ENCODE results near the gene NOMO2. TPM values are rescaled to one million over a fixed set of nuclear protein-coding genes. Genes with fewer than 3 reads are reported as not detected.
A peak's percentile ranks its signal among the peaks of the same experiment; 100 is the strongest.
"Not testable (repeated sequence)": the region's sequence is repeated elsewhere in the genome, so short reads cannot be mapped to it uniquely, and the experiment has no call there.

Gene NOMO2
- total RNA-seq, 8 experiments from 2014 or later, result 62.8 to 199 (median 98.4) TPM

- WGBS, 10 experiments, result no CpG with 5 or more reads among the region's 88 CpGs
- in situ Hi-C loops (cut with MboI; ENCODE audit: low pct_unique_long_range_greater_than_20kb in 2 of 9, low sequenced_read_pairs in 9 of 9, unreplicated experiment in 9 of 9); H3K4me3 ChIP-seq; H3K4me1 ChIP-seq (replicated peaks in 1 of 2); H3K27ac ChIP-seq: not testable (repeated sequence)
- ATAC-seq (replicated peaks in 6 of 8), result peak; percentile 92 to 97 (median 94)
Measured at GRCh38 chr16:18401851-18402657, 159.8 kb downstream of the NOMO2 start.

GRCh38 chr16:18401159-18401558 is 160.7 kb downstream of the NOMO2 start:
- no CpG with 5 or more reads among the region's 38 CpGs for WGBS, 10 experiments

GRCh38 chr16:18394363-18394762 is 167.5 kb downstream of the NOMO2 start:
- ATAC-seq (replicated peaks in 6 of 8); H3K27ac ChIP-seq; in situ Hi-C loops (cut with MboI; ENCODE audit: low pct_unique_long_range_greater_than_20kb in 2 of 9, low sequenced_read_pairs in 9 of 9, unreplicated experiment in 9 of 9); H3K4me3 ChIP-seq; H3K4me1 ChIP-seq (replicated peaks in 1 of 2): not testable (repeated sequence)
- WGBS, 10 experiments, result no CpG with 5 or more reads among the region's 31 CpGs

More at GRCh38 chr16:18401159-18401558, 160.7 kb downstream of the NOMO2 start:
- H3K4me3 ChIP-seq; H3K27ac ChIP-seq; ATAC-seq (replicated peaks in 6 of 8); H3K4me1 ChIP-seq (replicated peaks in 1 of 2); in situ Hi-C loops (cut with MboI; ENCODE audit: low pct_unique_long_range_greater_than_20kb in 2 of 9, low sequenced_read_pairs in 9 of 9, unreplicated experiment in 9 of 9): not testable (repeated sequence)

- no CpG with 5 or more reads among the region's 43 CpGs for WGBS, 10 experiments
- in situ Hi-C loops (cut with MboI; ENCODE audit: low pct_unique_long_range_greater_than_20kb in 2 of 9, low sequenced_read_pairs in 9 of 9, unreplicated experiment in 9 of 9); H3K27ac ChIP-seq; H3K4me3 ChIP-seq; H3K4me1 ChIP-seq (replicated peaks in 1 of 2): not testable (repeated sequence)
- ATAC-seq (replicated peaks in 6 of 8), result peak in 2 of 8 experiments; percentile 27 to 29
Measured at GRCh38 chr16:18387767-18388166, 174.1 kb downstream of the NOMO2 start.

DNA sequence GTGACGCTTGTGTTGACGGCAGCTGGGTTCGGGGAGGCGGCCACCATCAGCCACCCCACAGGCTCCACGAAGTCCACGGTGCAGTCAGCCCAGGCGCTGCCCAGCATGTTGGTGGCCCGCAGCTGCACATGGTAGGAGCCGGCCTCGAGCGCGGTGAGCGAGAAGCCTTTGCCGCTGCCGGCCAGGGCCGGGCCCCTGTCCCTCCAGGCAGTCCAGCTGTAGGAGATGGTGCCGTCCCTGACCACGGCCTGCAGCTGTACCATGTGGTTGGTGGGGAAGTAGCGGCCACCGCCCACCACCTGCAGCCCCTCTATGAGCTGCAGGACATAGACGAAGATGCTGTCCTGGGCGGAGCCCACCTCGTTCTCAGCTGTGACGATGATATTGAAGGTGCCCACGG is 175.4 kb downstream of the NOMO2 start:
- ATAC-seq (replicated peaks in 6 of 8), result peak in 2 of 8 experiments; percentile 21 to 26
- no CpG with 5 or more reads among the region's 25 CpGs for WGBS, 10 experiments
- H3K27ac ChIP-seq; H3K4me1 ChIP-seq (replicated peaks in 1 of 2); in situ Hi-C loops (cut with MboI; ENCODE audit: low pct_unique_long_range_greater_than_20kb in 2 of 9, low sequenced_read_pairs in 9 of 9, unreplicated experiment in 9 of 9); H3K4me3 ChIP-seq: not testable (repeated sequence)

DNA sequence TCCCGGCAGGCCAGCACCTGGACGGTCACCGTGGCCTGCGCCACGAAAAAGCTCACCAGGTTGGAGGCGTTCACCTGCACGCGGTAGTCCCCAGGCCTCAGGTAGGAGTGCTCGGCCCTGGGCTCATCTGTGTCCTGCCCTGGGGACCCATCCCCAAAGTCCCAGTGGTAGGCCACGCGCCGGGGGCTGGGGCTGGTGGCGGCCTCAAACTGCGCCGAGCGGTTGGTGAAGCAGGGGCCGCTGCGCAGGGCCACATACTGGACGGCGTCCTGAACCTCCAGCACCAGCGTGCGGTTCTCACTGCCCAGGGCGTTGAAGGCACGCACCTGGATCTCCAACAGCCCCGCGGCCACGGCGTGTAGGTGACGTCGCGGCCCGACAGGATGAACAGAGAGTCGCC is 176.6 kb downstream of the NOMO2 start:
- H3K4me3 ChIP-seq; H3K4me1 ChIP-seq (replicated peaks in 1 of 2); in situ Hi-C loops (cut with MboI; ENCODE audit: low pct_unique_long_range_greater_than_20kb in 2 of 9, low sequenced_read_pairs in 9 of 9, unreplicated experiment in 9 of 9); H3K27ac ChIP-seq: not testable (repeated sequence)
- no CpG with 5 or more reads among the region's 33 CpGs for WGBS, 10 experiments
- peak in 1 of 8 experiments; percentile 15 for ATAC-seq (replicated peaks in 6 of 8)

DNA sequence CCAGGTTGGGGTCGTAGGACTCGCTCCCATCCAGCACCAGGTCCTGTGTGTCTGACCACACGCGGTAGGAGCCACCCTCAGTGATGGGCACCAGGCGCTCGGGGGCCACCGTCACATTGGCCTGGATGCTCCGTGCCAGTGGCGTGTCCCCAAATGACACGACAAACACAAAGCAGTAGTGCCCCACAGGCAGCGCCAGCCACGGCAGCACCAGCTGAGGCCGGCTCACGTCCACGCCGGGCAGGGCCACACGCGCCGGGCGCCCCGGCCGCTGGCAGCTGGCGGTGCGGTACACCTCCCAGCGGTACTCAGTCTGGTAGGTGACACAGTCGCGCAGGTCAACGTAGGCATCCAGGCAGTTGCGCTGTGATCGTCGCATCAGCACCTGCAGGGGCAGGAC is 177.0 kb downstream of the NOMO2 start:
- H3K4me1 ChIP-seq (replicated peaks in 1 of 2); H3K4me3 ChIP-seq; in situ Hi-C loops (cut with MboI; ENCODE audit: low pct_unique_long_range_greater_than_20kb in 2 of 9, low sequenced_read_pairs in 9 of 9, unreplicated experiment in 9 of 9); H3K27ac ChIP-seq: not testable (repeated sequence)
- ATAC-seq (replicated peaks in 6 of 8), result peak in 2 of 8 experiments; percentile 4 to 19
- WGBS, 10 experiments, result no CpG with 5 or more reads among the region's 31 CpGs

DNA sequence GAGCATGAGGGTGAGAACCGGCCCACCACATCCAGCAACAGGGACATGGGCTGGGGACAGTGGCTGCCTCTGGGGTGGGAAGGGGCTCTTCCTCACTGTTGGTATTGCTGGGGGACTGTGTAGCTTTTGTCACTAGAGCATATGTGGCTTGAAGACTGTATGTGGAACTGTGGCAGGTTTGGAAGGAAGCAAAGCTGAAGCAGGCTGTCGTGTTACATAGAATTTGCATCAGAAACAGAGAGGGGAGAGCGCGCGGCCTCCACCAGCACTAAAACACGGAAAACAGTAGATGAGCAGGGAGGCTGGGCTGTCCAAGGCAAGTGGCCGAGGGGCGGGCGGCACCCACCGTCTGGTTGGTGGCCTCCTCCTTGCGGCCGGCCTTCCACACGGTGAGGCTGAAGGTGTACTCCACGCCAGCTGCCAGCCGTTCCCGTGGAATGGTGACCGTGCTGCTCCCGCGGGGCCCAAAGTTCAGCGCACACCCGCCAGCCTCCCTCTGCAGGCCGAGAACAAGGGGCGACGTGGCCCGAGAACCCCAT is 177.7 kb downstream of the NOMO2 start:
- H3K4me1 ChIP-seq (replicated peaks in 1 of 2); in situ Hi-C loops (cut with MboI; ENCODE audit: low pct_unique_long_range_greater_than_20kb in 2 of 9, low sequenced_read_pairs in 9 of 9, unreplicated experiment in 9 of 9); H3K4me3 ChIP-seq; H3K27ac ChIP-seq: not testable (repeated sequence)
- peak in 4 of 8 experiments; percentile 19 to 30 (median 28) for ATAC-seq (replicated peaks in 6 of 8)
- WGBS, 10 experiments, result no CpG with 5 or more reads among the region's 25 CpGs

DNA sequence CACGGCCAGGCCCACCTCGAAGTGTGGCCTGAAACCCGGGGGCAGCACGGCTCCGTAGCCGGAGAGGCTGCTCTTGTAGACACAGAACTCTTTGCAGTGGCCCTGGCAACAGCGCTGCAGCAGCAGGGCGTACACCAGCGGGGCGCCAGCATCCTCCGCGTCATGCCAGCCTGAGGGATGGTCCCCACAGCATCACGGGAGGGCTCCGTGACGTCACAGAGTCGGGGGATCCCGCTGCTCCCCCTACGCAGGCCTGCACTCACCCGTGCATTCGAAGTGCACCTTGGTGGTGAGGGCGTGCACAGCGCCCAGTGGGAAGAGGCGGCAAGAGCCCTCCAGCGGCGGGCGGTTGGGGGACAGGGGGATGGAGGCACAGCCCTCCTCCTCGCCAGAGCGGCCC is 179.2 kb downstream of the NOMO2 start:
- ATAC-seq (replicated peaks in 6 of 8); in situ Hi-C loops (cut with MboI; ENCODE audit: low pct_unique_long_range_greater_than_20kb in 2 of 9, low sequenced_read_pairs in 9 of 9, unreplicated experiment in 9 of 9): not testable (repeated sequence)
- WGBS, 10 experiments, result no CpG with 5 or more reads among the region's 28 CpGs

More for the DNA sequence above, 179.2 kb downstream of the NOMO2 start:
- H3K4me1 ChIP-seq (replicated peaks in 1 of 2); H3K4me3 ChIP-seq; H3K27ac ChIP-seq: not testable (repeated sequence)

Other genes starting within 250 kb of the NOMO2 start
- gene NPIPA8, start 225.4 kb downstream of the NOMO2 start, total RNA-seq, result 10 to 100 TPM in 1 of 8 experiments, 1 to 10 TPM in 1, not detected in 6; 1.3 to 12.2 TPM
- gene RPS15A, start 228.2 kb upstream of the NOMO2 start, total RNA-seq, result 1,000 to 10,000 TPM; 1,605 to 4,098 (median 2,564) TPM
- gene ARL6IP1, start 239.5 kb upstream of the NOMO2 start, total RNA-seq, result 100 to 1,000 TPM in 7 of 8 experiments, 10 to 100 TPM in 1; 90.6 to 355 (median 150) TPM

Measured in motor neuron (in vitro differentiated cells).